ENCODE data around the gene SLC1A4.

- TF ChIP-seq POLR2AphosphoS5 (IDR thresholded peaks at IDR 0.05; ENCODE audit: low read length), result no peak
- TF ChIP-seq, protein P1, sequence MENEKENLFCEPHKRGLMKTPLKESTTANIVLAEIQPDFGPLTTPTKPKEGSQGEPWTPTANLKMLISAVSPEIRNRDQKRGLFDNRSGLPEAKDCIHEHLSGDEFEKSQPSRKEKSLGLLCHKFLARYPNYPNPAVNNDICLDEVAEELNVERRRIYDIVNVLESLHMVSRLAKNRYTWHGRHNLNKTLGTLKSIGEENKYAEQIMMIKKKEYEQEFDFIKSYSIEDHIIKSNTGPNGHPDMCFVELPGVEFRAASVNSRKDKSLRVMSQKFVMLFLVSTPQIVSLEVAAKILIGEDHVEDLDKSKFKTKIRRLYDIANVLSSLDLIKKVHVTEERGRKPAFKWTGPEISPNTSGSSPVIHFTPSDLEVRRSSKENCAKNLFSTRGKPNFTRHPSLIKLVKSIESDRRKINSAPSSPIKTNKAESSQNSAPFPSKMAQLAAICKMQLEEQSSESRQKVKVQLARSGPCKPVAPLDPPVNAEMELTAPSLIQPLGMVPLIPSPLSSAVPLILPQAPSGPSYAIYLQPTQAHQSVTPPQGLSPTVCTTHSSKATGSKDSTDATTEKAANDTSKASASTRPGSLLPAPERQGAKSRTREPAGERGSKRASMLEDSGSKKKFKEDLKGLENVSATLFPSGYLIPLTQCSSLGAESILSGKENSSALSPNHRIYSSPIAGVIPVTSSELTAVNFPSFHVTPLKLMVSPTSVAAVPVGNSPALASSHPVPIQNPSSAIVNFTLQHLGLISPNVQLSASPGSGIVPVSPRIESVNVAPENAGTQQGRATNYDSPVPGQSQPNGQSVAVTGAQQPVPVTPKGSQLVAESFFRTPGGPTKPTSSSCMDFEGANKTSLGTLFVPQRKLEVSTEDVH (IDR thresholded peaks at IDR 0.05; ENCODE audit: low read depth, partially characterized antibody), result no peak
These were observed 16.8 kb upstream of the SLC1A4 start for GRCh38 chr2:64972426-64972825.

Data from GM12878 (cell line).